Type B pancreatic cell (in vitro differentiated cells): ENCODE data around the gene CD46. TPM values are rescaled to one million over a fixed set of nuclear protein-coding genes. Genes with fewer than 3 reads are reported as not detected.
"Not testable (repeated sequence)": the region's sequence is repeated elsewhere in the genome, so short reads cannot be mapped to it uniquely, and the experiment has no call there.

Experiments
- DNase-seq: peaks from one replicate; pipeline ENCODE4 v3.0.0; 2021; ENCODE audit warnings: mixed read lengths; ENCODE audit not compliant: unreplicated experiment; ENCODE audit errors: extremely low spot score
- H3K27ac Mint-ChIP-seq: 2 replicates; pipeline ENCODE4 v1.8.0; 2021; ENCODE audit warnings: mild to moderate bottlenecking, mixed read lengths
- H3K27me3 Mint-ChIP-seq: 2 replicates; pipeline ENCODE4 v1.8.0; 2021; ENCODE audit warnings: mixed read lengths
- H3K36me3 Mint-ChIP-seq: 2 replicates; pipeline ENCODE4 v1.8.0; 2021; ENCODE audit warnings: mixed read lengths
- H3K4me1 Mint-ChIP-seq: one replicate; pipeline ENCODE4 v1.8.0; 2021; ENCODE audit warnings: mixed read lengths; ENCODE audit not compliant: unreplicated experiment
- H3K4me3 Mint-ChIP-seq: 2 replicates; pipeline ENCODE4 v1.8.0; 2021; ENCODE audit warnings: mild to moderate bottlenecking, mixed read lengths
- H3K9me3 Mint-ChIP-seq: 2 replicates; pipeline ENCODE4 v1.8.0; 2021; ENCODE audit warnings: mixed read lengths
- total RNA-seq: library from RNA; stranded (reverse); gene quantifications from 2 replicates; pipeline ENCODE4 v1.2.1, GENCODE V29; 2021; ENCODE audit warnings: low replicate concordance
- TF ChIP-seq, protein P1 (sequence below): fragments of 200-600 bp; sonication (generic); conservative IDR thresholded peaks from 2 replicates; pipeline ENCODE4 v1.5.0; 2021; ENCODE audit warnings: antibody characterized with exemption, mild to moderate bottlenecking

Gene CD46
- total RNA-seq, 1 donor from 2014 or later = 155 TPM

- peaks cover 1% of the 10 kb centered on the region for H3K36me3 Mint-ChIP-seq
- DNase-seq = no peak
- TF ChIP-seq, protein P1, sequence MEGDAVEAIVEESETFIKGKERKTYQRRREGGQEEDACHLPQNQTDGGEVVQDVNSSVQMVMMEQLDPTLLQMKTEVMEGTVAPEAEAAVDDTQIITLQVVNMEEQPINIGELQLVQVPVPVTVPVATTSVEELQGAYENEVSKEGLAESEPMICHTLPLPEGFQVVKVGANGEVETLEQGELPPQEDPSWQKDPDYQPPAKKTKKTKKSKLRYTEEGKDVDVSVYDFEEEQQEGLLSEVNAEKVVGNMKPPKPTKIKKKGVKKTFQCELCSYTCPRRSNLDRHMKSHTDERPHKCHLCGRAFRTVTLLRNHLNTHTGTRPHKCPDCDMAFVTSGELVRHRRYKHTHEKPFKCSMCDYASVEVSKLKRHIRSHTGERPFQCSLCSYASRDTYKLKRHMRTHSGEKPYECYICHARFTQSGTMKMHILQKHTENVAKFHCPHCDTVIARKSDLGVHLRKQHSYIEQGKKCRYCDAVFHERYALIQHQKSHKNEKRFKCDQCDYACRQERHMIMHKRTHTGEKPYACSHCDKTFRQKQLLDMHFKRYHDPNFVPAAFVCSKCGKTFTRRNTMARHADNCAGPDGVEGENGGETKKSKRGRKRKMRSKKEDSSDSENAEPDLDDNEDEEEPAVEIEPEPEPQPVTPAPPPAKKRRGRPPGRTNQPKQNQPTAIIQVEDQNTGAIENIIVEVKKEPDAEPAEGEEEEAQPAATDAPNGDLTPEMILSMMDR = no peak
- H3K4me1 Mint-ChIP-seq = peaks cover 36% of the 10 kb centered on the region
- H3K27ac Mint-ChIP-seq = peak overlapping the region; percentile 98
- no peaks in the 10 kb centered on the region for H3K9me3 Mint-ChIP-seq
- H3K27me3 Mint-ChIP-seq = no peaks in the 10 kb centered on the region
- peak overlapping the region; percentile 98 for H3K4me3 Mint-ChIP-seq
These were observed 1.1 kb upstream of the CD46 start for GRCh38 chr1:207750631-207751305.

- not testable (repeated sequence) for H3K9me3 Mint-ChIP-seq, H3K27me3 Mint-ChIP-seq, DNase-seq, H3K36me3 Mint-ChIP-seq
- Mint-ChIP-seq H3K4me1 (peaks cover 40% of the 10 kb centered on the region), H3K4me3 (peak overlapping the region; percentile 98), H3K27ac (peak overlapping the region; percentile 98)
These were observed 428 bp upstream of the CD46 start for GRCh38 chr1:207751463-207751789.

GRCh38 chr1:207752456-207752998 lies 673 bp downstream of the CD46 start:
- Mint-ChIP-seq H3K36me3 (peaks cover 4% of the 10 kb centered on the region), H3K27me3 (no peaks in the 10 kb centered on the region), H3K9me3 (no peaks in the 10 kb centered on the region), H3K27ac (peak overlapping the region; percentile 98), H3K4me1 (peaks cover 40% of the 10 kb centered on the region), H3K4me3 (peak overlapping the region; percentile 98)
- TF ChIP-seq, protein P1 = no peak
- DNase-seq = no peak

DNA sequence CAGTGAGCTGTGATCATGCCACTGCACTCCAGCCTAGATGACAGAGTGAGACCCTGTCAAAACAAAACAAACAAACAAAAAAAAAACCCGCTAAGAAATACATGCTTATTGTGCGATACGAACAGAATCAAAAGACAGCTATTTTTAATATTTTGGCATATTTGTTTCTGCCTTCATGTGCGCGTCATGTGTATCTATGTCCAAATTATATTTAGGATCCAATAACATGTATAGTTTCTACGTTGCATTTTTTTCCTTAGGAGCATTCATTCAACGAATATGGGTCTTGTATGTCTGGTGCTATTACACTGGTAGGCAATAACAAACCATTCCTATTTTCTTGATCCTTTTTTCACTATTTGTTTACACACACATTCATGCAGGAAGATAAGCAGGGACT lies 1.8 kb downstream of the CD46 start:
- Mint-ChIP-seq H3K4me3 (peak overlapping the region; percentile 98), H3K36me3 (peaks cover 11% of the 10 kb centered on the region), H3K27me3 (no peaks in the 10 kb centered on the region), H3K9me3 (no peaks in the 10 kb centered on the region), H3K4me1 (peaks cover 39% of the 10 kb centered on the region), H3K27ac (peak overlapping the region; percentile 71)
- TF ChIP-seq, protein P1 = no peak
- no peak for DNase-seq

DNA sequence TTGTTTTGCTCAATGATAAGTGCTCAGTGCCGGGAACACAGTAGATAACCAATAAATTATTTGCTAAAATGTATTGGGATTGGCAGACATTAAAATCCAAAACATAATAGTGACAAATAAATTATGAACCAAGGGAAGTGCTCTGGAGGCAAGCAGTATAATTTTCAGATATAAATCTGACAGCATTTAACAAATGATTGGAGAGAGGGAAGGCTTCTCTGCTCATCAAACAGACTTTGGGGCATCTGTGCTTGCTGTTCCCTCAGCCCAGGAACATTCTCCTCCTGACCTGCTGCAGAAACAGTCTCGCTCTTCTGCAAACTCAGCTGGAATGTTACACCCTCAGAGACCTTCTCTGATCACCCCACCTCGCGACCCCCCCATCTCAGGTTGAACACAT lies 2.2 kb downstream of the CD46 start:
- H3K36me3 Mint-ChIP-seq = peaks cover 13% of the 10 kb centered on the region
- DNase-seq = no peak
- H3K4me3 Mint-ChIP-seq = peak overlapping the region; percentile 98
- peaks cover 35% of the 10 kb centered on the region for H3K4me1 Mint-ChIP-seq
- TF ChIP-seq, protein P1 = no peak
- H3K9me3 Mint-ChIP-seq = no peaks in the 10 kb centered on the region
- no peaks in the 10 kb centered on the region for H3K27me3 Mint-ChIP-seq
- peak overlapping the region; percentile 71 for H3K27ac Mint-ChIP-seq

GRCh38 chr1:207754974-207755700 lies 3.3 kb downstream of the CD46 start:
- no peaks in the 10 kb centered on the region for H3K27me3 Mint-ChIP-seq
- H3K36me3 Mint-ChIP-seq = peaks cover 21% of the 10 kb centered on the region
- peak overlapping the region; percentile 56 for H3K4me3 Mint-ChIP-seq
- H3K9me3 Mint-ChIP-seq = no peaks in the 10 kb centered on the region
- TF ChIP-seq, protein P1 = no peak
- DNase-seq = no peak
- H3K4me1 Mint-ChIP-seq = peaks cover 32% of the 10 kb centered on the region
- no peak overlapping the region for H3K27ac Mint-ChIP-seq
